HepG2 (cell line): ENCODE results near the gene FAM187B. TPM values are rescaled to one million over a fixed set of nuclear protein-coding genes. Genes with fewer than 3 reads are reported as not detected.

Experiments
- AGO2 ChIP-seq: fragments of 200-400 bp; formaldehyde crosslinking; optimal IDR thresholded peaks from 2 replicates; pipeline ENCODE3; 2017; ENCODE audit warnings: mild to moderate bottlenecking, low read depth, low read length, moderate library complexity
- CREM ChIP-seq, 2 experiments: sonication (generic) in 1 of 2; formaldehyde crosslinking in 1 of 2; IDR thresholded peaks; 2 replicates each; pipeline versions ENCODE4 v1.4.0 to v1.6.1; 2016 to 2020; ENCODE audit warnings: antibody characterized with exemption in 1 of 2, mild to moderate bottlenecking in 1 of 2, missing genetic modification reagents in 1 of 2
- EP300 ChIP-seq, 3 experiments: sonication (generic) in 1 of 3; formaldehyde crosslinking in 1 of 3; IDR thresholded peaks; 2 replicates each; pipeline versions ENCODE4 v1.5.1 to v1.6.1; 2011 to 2020; ENCODE audit warnings: low read depth in 2 of 3, low read length in 2 of 3, borderline replicate concordance in 1 of 3, improper control_type of control experiment in 1 of 3, mild to moderate bottlenecking in 1 of 3, missing genetic modification reagents in 1 of 3, moderate library complexity in 1 of 3
- HDAC6 ChIP-seq: fragments of 200-600 bp; sonication (generic); IDR thresholded peaks from 2 replicates; pipeline ENCODE4 v1.7.0; 2017; ENCODE audit warnings: mild to moderate bottlenecking, antibody characterized with exemption, low read length, low read depth
- MIER2 ChIP-seq: IDR thresholded peaks from 2 replicates; pipeline ENCODE4 v1.6.1; 2016; ENCODE audit warnings: missing biosample characterization, missing genetic modification reagents
- NAIF1 ChIP-seq: sonication (generic); formaldehyde crosslinking; IDR thresholded peaks from 2 replicates; pipeline ENCODE4 v1.5.0; 2020; ENCODE audit warnings: mild to moderate bottlenecking, missing genetic modification reagents, borderline replicate concordance
- NFE2L2 ChIP-seq: fragments of 150-350 bp; IDR thresholded peaks from 2 replicates; pipeline ENCODE4 v1.6.1; 2014; ENCODE audit warnings: low read length
- POLR2A ChIP-seq, 2 experiments: IDR thresholded peaks; 2 replicates each; pipeline ENCODE4 v1.6.1; 2011; ENCODE audit warnings: low read depth in 2 of 2, low read length in 2 of 2, mild to moderate bottlenecking in 1 of 2, moderate library complexity in 1 of 2; ENCODE audit not compliant: insufficient read depth in 1 of 2
- TAF1 ChIP-seq: sonication (generic); formaldehyde crosslinking; IDR thresholded peaks from 2 replicates; pipeline ENCODE4 v1.4.0; 2020; ENCODE audit warnings: missing genetic modification reagents
- TCF12 ChIP-seq, 2 experiments: fragments of 450-650 bp in 1 of 2; sonication (generic) in 1 of 2; formaldehyde crosslinking in 1 of 2; IDR thresholded peaks; 2 replicates each; pipeline versions ENCODE4 v1.6.1 to v1.8.0; 2017 to 2022; ENCODE audit warnings: antibody characterized with exemption in 1 of 2, mild to moderate bottlenecking in 1 of 2, missing genetic modification reagents in 1 of 2, moderate library complexity in 1 of 2
- ZC3H13 ChIP-seq: sonication (generic); formaldehyde crosslinking; IDR thresholded peaks from 2 replicates; pipeline ENCODE4 v1.8.1; 2023; ENCODE audit warnings: mild to moderate bottlenecking, missing genetic modification reagents, moderate library complexity
- ZFP1 ChIP-seq: IDR thresholded peaks from 2 replicates; pipeline ENCODE4 v1.6.1; 2016
- ZNF343 ChIP-seq: sonication (generic); formaldehyde crosslinking; IDR thresholded peaks from 2 replicates; pipeline ENCODE4 v1.4.0; 2020; ENCODE audit warnings: mild to moderate bottlenecking, missing genetic modification reagents
- ZNF850 ChIP-seq: sonication (generic); formaldehyde crosslinking; conservative IDR thresholded peaks from 2 replicates; pipeline ENCODE4 v1.9.0; 2021; ENCODE audit warnings: mild to moderate bottlenecking, missing genetic modification reagents
- polyA plus RNA-seq, 8 experiments: library from polyadenylated mRNA; depleted of rRNA in 3 of 8; stranded (reverse) in 7 of 8; unstranded in 1 of 8; fragments of >200 nt; fragmentation: Illumina TruSeq in 4 of 8; extraction: Trizol in 4 of 8; gene quantifications; 2 replicates each; pipeline versions ENCODE4 v1.2.1 to v1.2.3, GENCODE V29; 2011 to 2016; ENCODE audit warnings: low read depth in 4 of 8, missing spikeins in 1 of 8, mixed read lengths in 1 of 8; ENCODE audit not compliant: insufficient read depth in 1 of 8
- total RNA-seq, 5 experiments: library from RNA; depleted of rRNA; stranded (reverse); fragments of >200 nt; fragmentation: Illumina TruSeq; extraction: Trizol; gene quantifications; 2 replicates each; pipeline ENCODE4 v1.2.3, GENCODE V29; 2016; ENCODE audit warnings: low read depth in 1 of 5
- TF ChIP-seq, protein P1 (sequence below), 2 experiments: sonication (generic) in 1 of 2; formaldehyde crosslinking in 1 of 2; IDR thresholded peaks; 2 replicates each; pipeline versions ENCODE4 v1.4.0 to v1.6.1; 2018 to 2020; ENCODE audit warnings: missing genetic modification reagents in 2 of 2, borderline replicate concordance in 1 of 2, low read depth in 1 of 2, mild to moderate bottlenecking in 1 of 2, missing biosample characterization in 1 of 2
- TF ChIP-seq, protein P2 (sequence below): sonication (generic); formaldehyde crosslinking; IDR thresholded peaks from 2 replicates; pipeline ENCODE4 v1.9.0; 2022; ENCODE audit warnings: low read depth, missing genetic modification reagents
- TF ChIP-seq, protein P3 (sequence below): sonication (generic); formaldehyde crosslinking; conservative IDR thresholded peaks from 2 replicates; pipeline ENCODE4 v1.8.0; 2022; ENCODE audit warnings: low read depth, missing genetic modification reagents
- TF ChIP-seq, protein P4 (sequence below): sonication (generic); formaldehyde crosslinking; IDR thresholded peaks from 2 replicates; pipeline ENCODE4 v1.5.0; 2020; ENCODE audit warnings: mild to moderate bottlenecking, missing genetic modification reagents

The FAM187B gene
- total and polyA plus RNA-seq, 2 of the 13 experiments (the other 11 are each of a cell fraction or from before 2014, with no cell fraction given) = not detected

DNA sequence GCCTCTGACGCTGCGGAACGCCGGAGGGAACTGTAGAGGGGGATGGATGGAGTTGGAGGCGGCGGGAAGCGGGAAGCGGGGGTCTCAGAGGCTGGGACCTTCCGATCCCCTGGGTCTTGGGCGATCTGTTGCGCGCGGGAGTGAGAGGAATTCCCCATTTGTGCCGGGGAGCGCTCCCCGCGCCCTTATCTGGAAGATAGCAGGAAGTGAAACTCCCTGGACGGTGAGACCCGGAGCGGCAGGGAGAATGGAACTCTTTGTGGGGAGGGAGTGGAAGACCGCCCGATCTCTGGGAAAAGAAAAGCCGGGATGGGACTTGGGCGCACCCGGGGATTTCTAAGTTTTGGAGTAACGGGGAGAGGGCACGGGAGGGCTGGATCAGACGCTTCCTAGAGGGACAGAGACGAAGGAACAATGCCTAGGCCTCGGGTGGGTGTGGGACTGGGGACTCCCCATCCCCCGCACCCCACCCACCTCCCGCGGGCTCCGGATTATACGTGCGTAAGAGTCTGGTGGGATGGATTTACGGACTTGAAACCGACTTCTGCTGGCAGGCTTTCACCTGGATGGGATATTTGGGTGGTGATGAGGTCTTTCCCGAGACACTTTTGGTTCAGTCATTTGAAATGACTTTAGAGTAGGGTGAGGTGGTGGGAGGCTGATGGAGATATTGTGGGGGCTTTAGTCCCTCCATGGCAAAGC lies 20.8 kb upstream of the FAM187B start (continued):
- no peak for TF ChIP-seq EP300 (IDR thresholded peaks at IDR 0.05; ENCODE audit: low read depth in 2 of 2, low read length in 2 of 2)
- no peak for TF ChIP-seq EP300 (CRISPR knock-in tag; IDR thresholded peaks at IDR 0.05; ENCODE audit: borderline replicate concordance)
- no peak for TF ChIP-seq ZNF850 (CRISPR knock-in tag)
- TF ChIP-seq, protein P1, sequence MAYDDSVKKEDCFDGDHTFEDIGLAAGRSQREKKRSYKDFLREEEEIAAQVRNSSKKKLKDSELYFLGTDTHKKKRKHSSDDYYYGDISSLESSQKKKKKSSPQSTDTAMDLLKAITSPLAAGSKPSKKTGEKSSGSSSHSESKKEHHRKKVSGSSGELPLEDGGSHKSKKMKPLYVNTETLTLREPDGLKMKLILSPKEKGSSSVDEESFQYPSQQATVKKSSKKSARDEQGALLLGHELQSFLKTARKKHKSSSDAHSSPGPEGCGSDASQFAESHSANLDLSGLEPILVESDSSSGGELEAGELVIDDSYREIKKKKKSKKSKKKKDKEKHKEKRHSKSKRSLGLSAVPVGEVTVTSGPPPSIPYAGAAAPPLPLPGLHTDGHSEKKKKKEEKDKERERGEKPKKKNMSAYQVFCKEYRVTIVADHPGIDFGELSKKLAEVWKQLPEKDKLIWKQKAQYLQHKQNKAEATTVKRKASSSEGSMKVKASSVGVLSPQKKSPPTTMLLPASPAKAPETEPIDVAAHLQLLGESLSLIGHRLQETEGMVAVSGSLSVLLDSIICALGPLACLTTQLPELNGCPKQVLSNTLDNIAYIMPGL (CRISPR knock-in tag; IDR thresholded peaks at IDR 0.05; ENCODE audit: borderline replicate concordance in 1 of 2, low read depth in 1 of 2) = peak in 1 of 2 experiments; percentile 54; a peak in 2 of 4 replicates
- TF ChIP-seq NFE2L2 = no peak
- no peak; the same call in 1 of the 2 replicates for TF ChIP-seq TAF1 (CRISPR knock-in tag)
- no peak; the same call in 1 of the 2 replicates for TF ChIP-seq MIER2 (CRISPR knock-in tag)
- no peak for TF ChIP-seq ZC3H13 (CRISPR knock-in tag)
- TF ChIP-seq, protein P2, sequence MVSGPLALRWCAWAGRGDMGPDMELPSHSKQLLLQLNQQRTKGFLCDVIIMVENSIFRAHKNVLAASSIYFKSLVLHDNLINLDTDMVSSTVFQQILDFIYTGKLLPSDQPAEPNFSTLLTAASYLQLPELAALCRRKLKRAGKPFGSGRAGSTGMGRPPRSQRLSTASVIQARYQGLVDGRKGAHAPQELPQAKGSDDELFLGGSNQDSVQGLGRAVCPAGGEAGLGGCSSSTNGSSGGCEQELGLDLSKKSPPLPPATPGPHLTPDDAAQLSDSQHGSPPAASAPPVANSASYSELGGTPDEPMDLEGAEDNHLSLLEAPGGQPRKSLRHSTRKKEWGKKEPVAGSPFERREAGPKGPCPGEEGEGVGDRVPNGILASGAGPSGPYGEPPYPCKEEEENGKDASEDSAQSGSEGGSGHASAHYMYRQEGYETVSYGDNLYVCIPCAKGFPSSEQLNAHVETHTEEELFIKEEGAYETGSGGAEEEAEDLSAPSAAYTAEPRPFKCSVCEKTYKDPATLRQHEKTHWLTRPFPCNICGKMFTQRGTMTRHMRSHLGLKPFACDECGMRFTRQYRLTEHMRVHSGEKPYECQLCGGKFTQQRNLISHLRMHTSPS (CRISPR knock-in tag) = no peak
- no peak for TF ChIP-seq ZNF343 (CRISPR knock-in tag)
- TF ChIP-seq, protein P3, sequence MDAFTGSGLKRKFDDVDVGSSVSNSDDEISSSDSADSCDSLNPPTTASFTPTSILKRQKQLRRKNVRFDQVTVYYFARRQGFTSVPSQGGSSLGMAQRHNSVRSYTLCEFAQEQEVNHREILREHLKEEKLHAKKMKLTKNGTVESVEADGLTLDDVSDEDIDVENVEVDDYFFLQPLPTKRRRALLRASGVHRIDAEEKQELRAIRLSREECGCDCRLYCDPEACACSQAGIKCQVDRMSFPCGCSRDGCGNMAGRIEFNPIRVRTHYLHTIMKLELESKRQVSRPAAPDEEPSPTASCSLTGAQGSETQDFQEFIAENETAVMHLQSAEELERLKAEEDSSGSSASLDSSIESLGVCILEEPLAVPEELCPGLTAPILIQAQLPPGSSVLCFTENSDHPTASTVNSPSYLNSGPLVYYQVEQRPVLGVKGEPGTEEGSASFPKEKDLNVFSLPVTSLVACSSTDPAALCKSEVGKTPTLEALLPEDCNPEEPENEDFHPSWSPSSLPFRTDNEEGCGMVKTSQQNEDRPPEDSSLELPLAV = 0 out of 2 replicates have a peak, but pooled peaks have one; percentile 59
- no peak for TF ChIP-seq ZFP1
- no peak for TF ChIP-seq NAIF1 (CRISPR knock-in tag)
- no peak for TF ChIP-seq TCF12 (IDR thresholded peaks at IDR 0.05)
- TF ChIP-seq TCF12 (CRISPR knock-in tag; IDR thresholded peaks at IDR 0.05) = no peak
- no peak for TF ChIP-seq HDAC6
- no peak for TF ChIP-seq CREM (IDR thresholded peaks at IDR 0.05)
- no peak for TF ChIP-seq CREM (CRISPR knock-in tag; IDR thresholded peaks at IDR 0.05)
- TF ChIP-seq, protein P4, sequence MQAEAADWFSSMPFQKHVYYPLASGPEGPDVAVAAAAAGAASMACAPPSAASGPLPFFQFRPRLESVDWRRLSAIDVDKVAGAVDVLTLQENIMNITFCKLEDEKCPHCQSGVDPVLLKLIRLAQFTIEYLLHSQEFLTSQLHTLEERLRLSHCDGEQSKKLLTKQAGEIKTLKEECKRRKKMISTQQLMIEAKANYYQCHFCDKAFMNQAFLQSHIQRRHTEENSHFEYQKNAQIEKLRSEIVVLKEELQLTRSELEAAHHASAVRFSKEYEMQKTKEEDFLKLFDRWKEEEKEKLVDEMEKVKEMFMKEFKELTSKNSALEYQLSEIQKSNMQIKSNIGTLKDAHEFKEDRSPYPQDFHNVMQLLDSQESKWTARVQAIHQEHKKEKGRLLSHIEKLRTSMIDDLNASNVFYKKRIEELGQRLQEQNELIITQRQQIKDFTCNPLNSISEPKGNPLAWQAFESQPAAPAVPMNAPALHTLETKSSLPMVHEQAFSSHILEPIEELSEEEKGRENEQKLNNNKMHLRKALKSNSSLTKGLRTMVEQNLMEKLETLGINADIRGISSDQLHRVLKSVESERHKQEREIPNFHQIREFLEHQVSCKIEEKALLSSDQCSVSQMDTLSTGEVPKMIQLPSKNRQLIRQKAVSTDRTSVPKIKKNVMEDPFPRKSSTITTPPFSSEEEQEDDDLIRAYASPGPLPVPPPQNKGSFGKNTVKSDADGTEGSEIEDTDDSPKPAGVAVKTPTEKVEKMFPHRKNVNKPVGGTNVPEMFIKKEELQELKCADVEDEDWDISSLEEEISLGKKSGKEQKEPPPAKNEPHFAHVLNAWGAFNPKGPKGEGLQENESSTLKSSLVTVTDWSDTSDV (CRISPR knock-in tag) = no peak
- TF ChIP-seq AGO2 = peak; percentile 2
- no peak for TF ChIP-seq POLR2A (IDR thresholded peaks at IDR 0.05; ENCODE audit: insufficient read depth in 1 of 2, low read depth in 2 of 2, low read length in 2 of 2)
